ENCODE data around the gene DOCK7.
A peak's percentile ranks its signal among the peaks of the same experiment; 100 is the strongest.

Gene DOCK7

DNA sequence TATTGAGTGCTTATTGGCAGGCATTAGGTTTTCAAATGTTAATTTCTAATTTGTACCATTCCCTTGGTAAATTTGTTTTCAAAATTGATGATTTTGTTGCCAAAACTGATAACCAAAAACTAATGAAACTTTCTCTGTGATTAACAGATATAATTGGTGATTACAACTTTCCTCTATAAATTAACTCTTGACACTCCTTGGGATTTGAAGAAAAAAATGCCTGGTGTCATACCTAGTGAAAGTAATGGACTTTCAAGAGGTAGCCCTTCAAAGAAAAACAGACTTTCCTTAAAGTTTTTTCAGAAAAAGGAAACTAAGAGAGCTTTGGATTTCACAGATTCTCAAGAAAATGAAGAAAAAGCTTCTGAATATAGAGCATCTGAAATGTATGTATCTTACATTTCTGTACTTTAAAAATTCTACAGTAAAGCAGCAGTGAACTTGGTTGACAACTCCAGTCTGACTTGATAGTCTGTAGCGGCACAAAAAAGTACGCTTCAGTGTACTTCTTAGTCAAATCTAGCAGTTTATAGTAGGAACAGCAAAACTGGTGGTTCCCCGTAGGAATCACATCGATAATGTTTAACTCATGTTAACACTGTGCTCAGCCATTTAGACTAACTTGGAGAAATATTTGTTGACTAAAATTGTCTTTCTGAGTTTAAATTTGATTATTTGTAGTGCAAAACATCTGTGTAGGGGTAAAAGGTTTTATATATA lies 248.4 kb downstream of the DOCK7 start:
- TF ChIP-seq, protein P1, sequence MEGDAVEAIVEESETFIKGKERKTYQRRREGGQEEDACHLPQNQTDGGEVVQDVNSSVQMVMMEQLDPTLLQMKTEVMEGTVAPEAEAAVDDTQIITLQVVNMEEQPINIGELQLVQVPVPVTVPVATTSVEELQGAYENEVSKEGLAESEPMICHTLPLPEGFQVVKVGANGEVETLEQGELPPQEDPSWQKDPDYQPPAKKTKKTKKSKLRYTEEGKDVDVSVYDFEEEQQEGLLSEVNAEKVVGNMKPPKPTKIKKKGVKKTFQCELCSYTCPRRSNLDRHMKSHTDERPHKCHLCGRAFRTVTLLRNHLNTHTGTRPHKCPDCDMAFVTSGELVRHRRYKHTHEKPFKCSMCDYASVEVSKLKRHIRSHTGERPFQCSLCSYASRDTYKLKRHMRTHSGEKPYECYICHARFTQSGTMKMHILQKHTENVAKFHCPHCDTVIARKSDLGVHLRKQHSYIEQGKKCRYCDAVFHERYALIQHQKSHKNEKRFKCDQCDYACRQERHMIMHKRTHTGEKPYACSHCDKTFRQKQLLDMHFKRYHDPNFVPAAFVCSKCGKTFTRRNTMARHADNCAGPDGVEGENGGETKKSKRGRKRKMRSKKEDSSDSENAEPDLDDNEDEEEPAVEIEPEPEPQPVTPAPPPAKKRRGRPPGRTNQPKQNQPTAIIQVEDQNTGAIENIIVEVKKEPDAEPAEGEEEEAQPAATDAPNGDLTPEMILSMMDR (IDR thresholded peaks at IDR 0.05): no peak
- no peak for DNase-seq (ENCODE audit: low spot score)
- Histone ChIP-seq H3K4me3 (no peak overlapping the region), H3K27ac (no peak overlapping the region)

DNA sequence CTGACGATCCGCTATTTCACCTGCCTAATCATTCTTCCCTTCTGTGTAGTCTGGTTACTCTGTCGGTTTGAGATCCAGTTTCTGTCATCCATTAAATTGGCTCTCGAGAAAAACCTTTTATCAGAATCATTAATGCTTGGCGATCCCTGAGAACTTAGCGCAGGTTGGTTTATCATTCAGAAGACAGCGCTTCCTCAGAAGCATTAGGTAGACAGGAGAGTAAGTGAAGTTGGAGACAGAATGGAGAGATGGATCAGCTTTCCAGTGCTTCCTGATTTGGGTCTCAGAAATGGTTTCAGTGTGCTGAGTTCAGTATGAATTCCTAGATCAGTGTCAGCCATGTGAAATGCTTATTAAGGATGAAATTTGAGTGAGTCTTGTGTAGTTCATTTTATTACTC lies 250.0 kb downstream of the DOCK7 start:
- DNase-seq (ENCODE audit: low spot score): no peak
- peak overlapping the region; percentile 96 for H3K4me3 ChIP-seq
- TF ChIP-seq, protein P1 (IDR thresholded peaks at IDR 0.05): no peak
- peak overlapping the region in 1 of 2 donors; percentile 96 for H3K27ac ChIP-seq

DNA sequence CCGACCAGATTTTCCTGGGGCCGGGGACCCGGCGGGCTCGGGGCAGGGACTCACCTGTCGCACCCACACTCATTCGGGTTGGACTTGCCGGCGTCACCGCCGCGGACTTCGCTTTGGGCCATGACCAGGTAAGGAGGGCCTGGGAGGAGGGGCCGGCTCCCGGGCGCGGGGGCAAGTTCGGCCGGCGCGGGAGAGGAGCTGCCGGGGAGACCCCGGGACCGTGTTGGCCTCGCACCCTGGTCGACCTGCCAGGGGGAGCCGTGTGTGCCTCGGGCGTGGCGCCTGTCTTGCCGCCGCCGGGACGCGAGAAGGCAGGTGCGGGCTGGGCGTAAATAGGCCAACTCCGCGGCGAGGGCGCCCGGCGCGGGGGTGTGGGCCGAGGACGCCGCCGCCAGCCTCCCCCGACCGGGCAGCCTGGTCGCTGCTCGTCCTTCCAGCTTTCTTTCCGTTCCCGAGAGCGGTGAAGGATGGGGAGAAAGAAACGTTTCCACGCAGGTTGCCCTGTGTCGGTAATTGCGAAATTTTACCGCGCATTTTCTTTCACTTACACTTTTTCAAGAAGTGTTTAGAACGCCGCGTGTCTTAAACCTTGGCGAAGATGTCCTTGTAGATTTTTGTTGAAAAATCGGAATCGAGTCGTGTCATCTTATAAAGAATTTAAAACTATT lies 250.8 kb downstream of the DOCK7 start:
- peak; percentile 84 for DNase-seq (ENCODE audit: low spot score)
- Histone ChIP-seq H3K4me3 (peak overlapping the region; percentile 96), H3K27ac (peak overlapping the region; percentile 96)
- TF ChIP-seq, protein P1 (IDR thresholded peaks at IDR 0.05): no peak

DNA sequence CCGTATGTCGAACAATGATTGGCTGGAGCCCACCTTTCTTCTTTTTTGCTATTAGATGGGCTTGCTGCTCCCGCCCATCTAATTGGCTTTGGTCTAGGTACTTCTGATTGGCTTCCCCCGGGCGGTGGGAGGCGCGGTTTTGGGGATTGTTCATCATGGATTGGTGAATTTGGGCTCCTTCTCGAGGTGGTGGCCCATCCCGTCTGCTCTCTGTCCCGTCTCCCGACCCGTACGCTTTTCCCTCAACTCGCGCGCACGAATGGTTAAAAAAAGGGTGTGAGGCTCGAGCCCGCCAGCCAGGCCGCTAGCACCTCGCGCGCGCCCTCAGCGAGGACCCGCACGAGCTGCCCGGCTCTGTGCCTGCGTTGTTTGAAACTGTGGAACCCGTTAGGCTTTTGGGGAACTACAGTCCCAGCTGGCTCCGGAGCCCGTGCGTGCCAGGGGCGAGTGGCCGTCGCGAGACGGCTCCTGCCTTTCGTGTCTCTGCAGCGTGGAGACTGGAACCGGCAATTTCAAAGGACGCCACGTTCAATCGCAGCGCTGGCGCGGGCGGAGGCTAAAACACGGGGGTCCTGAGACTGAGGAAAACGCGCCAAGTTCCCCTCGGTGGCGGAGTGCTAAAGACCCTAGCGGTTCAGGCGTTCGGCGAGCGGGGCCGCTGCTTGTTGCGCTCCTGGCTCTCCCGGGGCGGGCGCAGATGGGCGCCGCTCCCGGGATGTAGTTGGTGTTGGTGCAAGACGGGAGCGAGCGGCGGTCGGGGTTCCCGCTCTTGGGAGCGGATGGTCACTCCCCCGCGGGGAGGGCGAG lies 251.5 kb downstream of the DOCK7 start, which contains the start of gene USP1:
Gene USP1, plus strand, starts transcription at position 584 of the 807 bp plus-strand sequence. CDS start 2,819 bp downstream, outside the sequence.
- TF ChIP-seq, protein P1 (IDR thresholded peaks at IDR 0.05): no peak
- H3K27ac ChIP-seq: peak within 1 kb of the TSS; percentile 96
- H3K4me3 ChIP-seq: peak within 1 kb of the TSS; percentile 96
- peak; percentile 99 for DNase-seq (ENCODE audit: low spot score)

DNA sequence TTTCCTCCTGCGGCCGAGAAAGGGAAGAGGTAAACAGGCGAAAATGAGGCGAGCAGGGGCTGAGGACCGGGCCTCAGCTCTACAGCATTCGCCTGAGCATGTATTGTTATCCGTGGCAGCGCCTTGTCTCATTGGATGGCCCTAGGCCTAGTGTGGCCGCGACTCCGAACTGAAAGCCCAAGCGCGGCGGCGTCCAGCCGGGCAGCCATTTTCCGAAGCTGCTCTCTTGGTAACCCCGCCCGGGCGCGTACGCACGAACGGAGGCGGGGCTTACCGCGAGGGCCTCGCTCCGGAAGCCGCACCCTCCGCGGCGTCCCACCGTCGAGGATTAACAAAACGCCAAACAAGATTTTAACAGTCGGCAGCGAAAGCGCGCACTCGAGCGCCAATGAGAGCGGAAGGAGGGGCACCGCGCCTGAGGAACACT lies 252.1 kb downstream of the DOCK7 start:
- no peak for DNase-seq (ENCODE audit: low spot score)

DNA sequence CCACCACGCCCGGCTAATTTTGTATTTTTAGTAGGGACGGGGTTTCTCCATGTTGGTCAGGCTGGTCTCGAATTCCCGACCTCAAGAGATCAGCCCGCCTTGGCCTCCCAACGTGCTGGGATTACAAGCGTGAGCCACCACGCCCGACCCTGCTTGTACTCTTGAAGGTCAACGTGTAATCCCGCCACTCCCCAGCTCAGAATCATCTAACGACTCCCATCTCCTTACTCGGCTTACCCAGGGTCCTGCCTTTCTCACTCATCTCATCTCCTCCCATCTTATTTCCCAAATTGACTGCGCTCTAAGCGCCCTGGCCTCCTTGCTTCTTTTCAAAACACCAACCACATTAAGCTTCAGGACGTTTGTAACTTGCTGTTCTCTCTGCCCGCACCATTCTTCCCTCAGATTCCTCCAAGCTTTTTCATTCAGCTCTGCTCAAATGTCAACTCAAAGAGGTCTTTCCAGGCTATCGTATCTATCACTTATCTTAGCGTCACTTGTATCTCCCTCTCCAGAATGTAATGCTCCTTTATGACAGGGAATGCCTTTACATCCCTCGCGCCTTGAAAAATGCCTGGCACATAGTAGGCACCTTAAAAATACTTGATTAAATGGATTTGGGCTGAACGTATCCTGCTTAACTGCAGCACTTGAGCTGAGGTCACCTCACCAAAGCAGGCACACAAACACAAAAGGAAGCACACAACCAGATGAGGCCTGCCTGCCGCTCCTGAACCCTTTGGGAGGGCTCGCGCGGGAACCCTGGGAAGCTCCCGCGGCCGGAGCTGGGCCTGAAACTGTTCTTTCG lies 252.8 kb downstream of the DOCK7 start:
- H3K4me3 ChIP-seq: peak overlapping the region; percentile 96
- DNase-seq (ENCODE audit: low spot score): no peak
- TF ChIP-seq, protein P1 (IDR thresholded peaks at IDR 0.05): no peak
- peak overlapping the region; percentile 96 for H3K27ac ChIP-seq

More for the DNA sequence above, 252.1 kb downstream of the DOCK7 start:
- peak overlapping the region; percentile 96 for H3K4me3 ChIP-seq
- TF ChIP-seq, protein P1 (IDR thresholded peaks at IDR 0.05): no peak
- peak overlapping the region; percentile 96 for H3K27ac ChIP-seq
